GM12891 (cell line): ENCODE measurements around the gene STK10.

Source experiments
- POLR2A ChIP-seq: IDR thresholded peaks from 2 replicates; pipeline ENCODE4 v1.6.1; 2011; ENCODE audit warnings: low read depth, low read length, control low read depth
- POLR2AphosphoS5 ChIP-seq: IDR thresholded peaks from 2 replicates; pipeline ENCODE4 v1.6.1; 2011; ENCODE audit warnings: low read depth, low read length, control low read depth
- SPI1 ChIP-seq: IDR thresholded peaks from 2 replicates; pipeline ENCODE4 v1.6.1; 2011; ENCODE audit warnings: low read depth, low read length, control low read depth

DNA sequence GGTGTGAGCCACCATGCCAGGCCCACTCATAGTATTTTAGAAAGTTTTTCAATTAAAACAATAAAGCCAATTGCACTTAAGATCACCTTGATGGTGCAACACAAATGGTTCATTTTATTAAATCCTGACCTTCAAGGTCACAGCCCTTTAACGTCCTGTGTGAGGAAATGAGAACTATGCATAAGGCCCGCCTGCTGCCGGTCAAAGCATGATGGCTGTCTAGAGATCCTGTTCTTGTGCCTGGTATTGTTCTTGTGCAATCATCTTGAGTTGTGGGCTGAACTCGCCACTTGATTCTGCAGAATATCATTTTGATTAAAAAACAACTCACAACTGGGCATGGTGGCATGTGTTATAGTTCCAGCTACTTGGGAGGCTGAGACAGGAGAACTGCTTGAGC, 137.9 kb downstream of the STK10 start:
- TF ChIP-seq POLR2A = no peak
- no peak for TF ChIP-seq POLR2AphosphoS5
- no peak for TF ChIP-seq SPI1
